GM19351 (cell line): Measurements from ENCODE around the gene PIK3CG.
"Not testable (repeated sequence)": the region's sequence is repeated elsewhere in the genome, so short reads cannot be mapped to it uniquely, and the experiment has no call there.

ENCODE experiments used
- ATAC-seq: cut with Tn5 transposase; IDR thresholded peaks from one replicate; pipeline ENCODE4 v1.9.1; 2021; ENCODE audit warnings: mild to moderate bottlenecking, moderate library complexity; ENCODE audit not compliant: unreplicated experiment

Gene PIK3CG

GRCh38 chr7:106865130-106866041, at the start of gene PIK3CG:
Gene PIK3CG, plus strand, starts transcription at chr7:106865282. Its CDS starts 2,280 bp downstream, at chr7:106867562.
- peak; percentile 63 for ATAC-seq

GRCh38 chr7:106817098-106817497, 48.0 kb upstream of the PIK3CG start:
- no peak for ATAC-seq

- no peak for ATAC-seq
Observed at GRCh38 chr7:106818736-106819135, 46.3 kb upstream of the PIK3CG start.

- no peak for ATAC-seq
Observed at GRCh38 chr7:106819546-106819945, 45.5 kb upstream of the PIK3CG start.

GRCh38 chr7:106820321-106821217, 44.5 kb upstream of the PIK3CG start:
- ATAC-seq, result no peak

GRCh38 chr7:106823631-106824030, 41.5 kb upstream of the PIK3CG start:
- no peak for ATAC-seq

- ATAC-seq, result no peak
Observed at GRCh38 chr7:106824458-106824857, 40.6 kb upstream of the PIK3CG start.

GRCh38 chr7:106827626-106828025, 37.5 kb upstream of the PIK3CG start:
- no peak for ATAC-seq

- ATAC-seq, result no peak
Observed at GRCh38 chr7:106829496-106829895, 35.6 kb upstream of the PIK3CG start.

- ATAC-seq, result not testable (repeated sequence)
Observed at GRCh38 chr7:106830896-106831295, 34.2 kb upstream of the PIK3CG start.

- no peak for ATAC-seq
Observed at GRCh38 chr7:106836816-106837215, 28.3 kb upstream of the PIK3CG start.

- no peak for ATAC-seq
Observed at GRCh38 chr7:106839511-106839910, 25.6 kb upstream of the PIK3CG start.

GRCh38 chr7:106840342-106840741, 24.7 kb upstream of the PIK3CG start:
- ATAC-seq, result no peak

- no peak for ATAC-seq
Observed at GRCh38 chr7:106841896-106842390, 23.1 kb upstream of the PIK3CG start.

GRCh38 chr7:106844279-106844997, 20.6 kb upstream of the PIK3CG start:
- no peak for ATAC-seq

- no peak for ATAC-seq
Observed at GRCh38 chr7:106848049-106848448, 17.0 kb upstream of the PIK3CG start.

- ATAC-seq, result no peak
Observed at GRCh38 chr7:106848851-106849442, 16.1 kb upstream of the PIK3CG start.

- not testable (repeated sequence) for ATAC-seq
Observed at GRCh38 chr7:106851632-106852031, 13.4 kb upstream of the PIK3CG start.

GRCh38 chr7:106853250-106853908, 11.7 kb upstream of the PIK3CG start:
- no peak for ATAC-seq
